GM23338 (cell line): ENCODE results near the gene NPAS3. TPM values are rescaled to one million over a fixed set of nuclear protein-coding genes. Genes with fewer than 3 reads are reported as not detected.

ENCODE experiments used
- ATAC-seq: fragments of 200-7000 bp; cut with Tn5 transposase; 3 replicates; pipeline ENCODE4 v1.9.1; 2020
- DNase-seq: peaks from one replicate; pipeline ENCODE4 v3.0.0-alpha.2; 2015; ENCODE audit warnings: low spot score
- H2AFZ ChIP-seq: fragments of 200-600 bp; sonication (generic); 2 replicates; pipeline ENCODE4 v1.8.0; 2016; ENCODE audit warnings: antibody characterized with exemption, mild to moderate bottlenecking, moderate library complexity
- H3F3A ChIP-seq: fragments of 200-600 bp; sonication (generic); replicated peaks from 2 replicates; pipeline ENCODE4 v1.8.0; 2017; ENCODE audit warnings: antibody characterized with exemption, mixed run types, low read depth
- H3K27ac ChIP-seq: fragments of 200-600 bp; sonication (generic); 2 replicates; pipeline ENCODE4 v1.6.1; 2016; ENCODE audit warnings: low read depth
- H3K27me3 ChIP-seq: fragments of 200-600 bp; sonication (generic); 2 replicates; pipeline ENCODE4 v1.8.0; 2016; ENCODE audit warnings: mild to moderate bottlenecking, mixed run types, moderate library complexity; ENCODE audit not compliant: insufficient read depth
- H3K36me3 ChIP-seq: fragments of 200-600 bp; sonication (generic); 2 replicates; pipeline ENCODE4 v1.8.0; 2016; ENCODE audit warnings: mild to moderate bottlenecking; ENCODE audit not compliant: insufficient read depth
- H3K4me1 ChIP-seq: fragments of 200-600 bp; sonication (generic); 2 replicates; pipeline ENCODE4 v1.8.0; 2016; ENCODE audit warnings: mild to moderate bottlenecking, moderate library complexity; ENCODE audit not compliant: insufficient read depth
- H3K4me2 ChIP-seq: fragments of 200-600 bp; sonication (generic); 2 replicates; pipeline ENCODE4 v1.7.1; 2017; ENCODE audit warnings: mixed run types
- H3K4me3 ChIP-seq: fragments of 200-600 bp; sonication (generic); 2 replicates; pipeline ENCODE4 v1.6.1; 2016; ENCODE audit warnings: mixed run types
- H3K79me2 ChIP-seq: fragments of 200-600 bp; sonication (generic); replicated peaks from 2 replicates; pipeline ENCODE4 v1.8.0; 2017; ENCODE audit warnings: mild to moderate bottlenecking; ENCODE audit not compliant: insufficient read depth
- H3K9me2 ChIP-seq: fragments of 200-600 bp; sonication (generic); 2 replicates; pipeline ENCODE4 v1.8.0; 2017; ENCODE audit not compliant: insufficient read depth
- H4K20me1 ChIP-seq: fragments of 200-600 bp; sonication (generic); replicated peaks from 2 replicates; pipeline ENCODE4 v1.8.0; 2017; ENCODE audit warnings: mild to moderate bottlenecking; ENCODE audit not compliant: insufficient read depth
- H3K27ac Mint-ChIP-seq: 2 replicates; pipeline ENCODE4 v1.8.0; 2020; ENCODE audit warnings: inconsistent platforms, mild to moderate bottlenecking, moderate library complexity, mixed read lengths
- H3K27me3 Mint-ChIP-seq: 3 replicates; pipeline ENCODE4 v1.8.0; 2022; ENCODE audit warnings: low read depth, mild to moderate bottlenecking, moderate library complexity, mixed read lengths, inconsistent platforms; ENCODE audit not compliant: insufficient read depth, poor library complexity
- H3K36me3 Mint-ChIP-seq: 3 replicates; pipeline ENCODE4 v1.8.0; 2021; ENCODE audit warnings: low read depth, mild to moderate bottlenecking, inconsistent platforms, moderate library complexity, mixed read lengths
- H3K4me1 Mint-ChIP-seq: 3 replicates; pipeline ENCODE4 v1.8.0; 2020; ENCODE audit warnings: mild to moderate bottlenecking, inconsistent platforms, mixed read lengths
- H3K4me3 Mint-ChIP-seq: 3 replicates; pipeline ENCODE4 v1.8.0; 2021; ENCODE audit warnings: moderate library complexity, mild to moderate bottlenecking, inconsistent platforms, mixed read lengths
- H3K9me3 Mint-ChIP-seq: 3 replicates; pipeline ENCODE4 v1.8.0; 2020; ENCODE audit warnings: moderate library complexity, mild to moderate bottlenecking, inconsistent platforms, mixed read lengths
- CREB1 ChIP-seq: fragments of 250-450 bp; sonication (Bioruptor Pico); IDR thresholded peaks from 2 replicates; pipeline ENCODE4 v1.5.0; 2020; ENCODE audit warnings: low read depth, mild to moderate bottlenecking, moderate library complexity
- EZH2 ChIP-seq: fragments of 200-600 bp; sonication (generic); IDR thresholded peaks from one replicate; pipeline ENCODE4 v1.8.0; 2017; ENCODE audit warnings: antibody characterized with exemption, mild to moderate bottlenecking, low read depth; ENCODE audit not compliant: unreplicated experiment
- EZH2phosphoT487 ChIP-seq: fragments of 200-600 bp; sonication (generic); IDR thresholded peaks from one replicate; pipeline ENCODE4 v1.8.1; 2018; ENCODE audit warnings: antibody characterized with exemption; ENCODE audit not compliant: unreplicated experiment
- JUNB ChIP-seq: IDR thresholded peaks from one replicate; pipeline ENCODE4 v1.6.1; 2016; ENCODE audit warnings: antibody characterized with exemption; ENCODE audit not compliant: unreplicated experiment
- NANOG ChIP-seq: IDR thresholded peaks from 2 replicates; pipeline ENCODE4 v1.6.1; 2016; ENCODE audit warnings: antibody characterized with exemption, borderline replicate concordance
- POLR2AphosphoS5 ChIP-seq: IDR thresholded peaks from 2 replicates; pipeline ENCODE4 v1.6.1; 2016; ENCODE audit warnings: antibody characterized with exemption, low read depth
- STAT1 ChIP-seq: IDR thresholded peaks from one replicate; pipeline ENCODE4 v1.6.1; 2016; ENCODE audit warnings: antibody characterized with exemption; ENCODE audit not compliant: unreplicated experiment
- ZNF114 ChIP-seq: fragments of 250-450 bp; sonication (Bioruptor Pico); IDR thresholded peaks from 2 replicates; pipeline ENCODE4 v1.5.0; 2020; ENCODE audit warnings: mild to moderate bottlenecking, moderate library complexity
- ZNF331 ChIP-seq: fragments of 250-450 bp; sonication (Bioruptor Pico); IDR thresholded peaks from 2 replicates; pipeline ENCODE4 v1.5.0; 2020; ENCODE audit warnings: low read depth, mild to moderate bottlenecking, moderate library complexity
- ZNF462 ChIP-seq: fragments of 250-450 bp; sonication (Bioruptor Pico); IDR thresholded peaks from 2 replicates; pipeline ENCODE4 v1.5.0; 2020; ENCODE audit warnings: mild to moderate bottlenecking, moderate library complexity
- polyA plus RNA-seq: library from polyadenylated mRNA; unstranded; fragments of >200 nt; fragmentation: Nextera tagmentation; extraction: Ambion mirVana; gene quantifications from 2 replicates; pipeline ENCODE4 v1.2.1, GENCODE V29; 2016
- total RNA-seq: library from RNA; depleted of rRNA; stranded (reverse); fragments of >200 nt; shearing (Covaris generic); gene quantifications from 2 replicates; pipeline ENCODE4 v1.2.3, GENCODE V29; 2014
- TF ChIP-seq, protein P1 (sequence below): IDR thresholded peaks from one replicate; pipeline ENCODE4 v1.6.1; 2018; ENCODE audit warnings: antibody characterized with exemption; ENCODE audit not compliant: unreplicated experiment
- TF ChIP-seq, protein P2 (sequence below): IDR thresholded peaks from 2 replicates; pipeline ENCODE4 v1.6.1; 2016; ENCODE audit warnings: antibody characterized with exemption

The NPAS3 gene
- total and polyA plus RNA-seq, 2 experiments from 2014 or later = 0.17 to 0.19 TPM

DNA sequence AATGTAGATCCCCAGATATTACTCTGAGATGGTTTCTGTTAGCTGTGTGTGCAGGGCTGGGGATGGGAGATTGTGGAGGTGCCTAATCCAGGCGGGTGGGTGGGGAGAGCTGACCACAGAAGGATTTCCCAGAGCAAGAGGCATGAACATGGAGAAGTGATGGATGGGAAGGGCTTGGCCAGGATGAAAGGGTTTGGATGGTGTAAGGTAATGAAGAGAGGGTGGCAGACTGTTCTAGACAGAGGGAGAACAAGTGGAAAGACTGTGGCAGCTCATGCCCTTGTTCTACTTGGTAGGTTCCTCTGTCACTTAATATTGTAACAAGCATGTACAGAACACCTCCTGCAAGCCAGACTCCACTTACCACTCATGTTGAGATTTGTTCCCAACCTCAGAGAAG, 187.8 kb downstream of the NPAS3 start:
- Histone ChIP-seq H3K27me3 (no peaks in the 10 kb centered on the region), H3K27ac (no peak overlapping the region), H3K4me2 (no peak overlapping the region), H3K9me2 (no peaks in the 10 kb centered on the region), H3F3A (no peaks in the 10 kb centered on the region), H4K20me1 (no peaks in the 10 kb centered on the region), H3K4me3 (no peak overlapping the region), H3K36me3 (no peaks in the 10 kb centered on the region), H2AFZ (0 out of 2 replicates have a peak overlapping the region, but pooled peaks have one; percentile 5), H3K79me2 (no peaks in the 10 kb centered on the region), H3K4me1 (no peaks in the 10 kb centered on the region)
- Mint-ChIP-seq H3K36me3 (no peaks in the 10 kb centered on the region), H3K27me3 (peaks cover 3% of the 10 kb centered on the region), H3K4me3 (no peak overlapping the region), H3K27ac (no peak overlapping the region), H3K9me3 (no peaks in the 10 kb centered on the region), H3K4me1 (no peaks in the 10 kb centered on the region)
- ATAC-seq = no peak
- no peak for DNase-seq
- no peak for TF ChIP-seq NANOG

GRCh38 chr14:33127531-33127930, 188.9 kb downstream of the NPAS3 start:
- Histone ChIP-seq H3K9me2 (no peaks in the 10 kb centered on the region), H4K20me1 (no peaks in the 10 kb centered on the region), H3F3A (no peaks in the 10 kb centered on the region), H3K27me3 (peaks cover 8% of the 10 kb centered on the region; the same call in 1 of the 2 replicates), H3K36me3 (no peaks in the 10 kb centered on the region), H3K4me1 (no peaks in the 10 kb centered on the region), H3K27ac (no peak overlapping the region), H3K4me3 (no peak overlapping the region), H3K79me2 (no peaks in the 10 kb centered on the region), H2AFZ (no peak overlapping the region), H3K4me2 (no peak overlapping the region)
- Mint-ChIP-seq H3K4me1 (no peaks in the 10 kb centered on the region), H3K36me3 (no peaks in the 10 kb centered on the region), H3K27me3 (peaks cover 5% of the 10 kb centered on the region), H3K4me3 (no peak overlapping the region), H3K27ac (no peak overlapping the region), H3K9me3 (no peaks in the 10 kb centered on the region)
- DNase-seq (no peak), ATAC-seq (no peak)
- no peak for TF ChIP-seq ZNF462 (CRISPR knock-in tag)
- TF ChIP-seq STAT1 = no peak
- no peak for TF ChIP-seq NANOG
- TF ChIP-seq, protein P1, sequence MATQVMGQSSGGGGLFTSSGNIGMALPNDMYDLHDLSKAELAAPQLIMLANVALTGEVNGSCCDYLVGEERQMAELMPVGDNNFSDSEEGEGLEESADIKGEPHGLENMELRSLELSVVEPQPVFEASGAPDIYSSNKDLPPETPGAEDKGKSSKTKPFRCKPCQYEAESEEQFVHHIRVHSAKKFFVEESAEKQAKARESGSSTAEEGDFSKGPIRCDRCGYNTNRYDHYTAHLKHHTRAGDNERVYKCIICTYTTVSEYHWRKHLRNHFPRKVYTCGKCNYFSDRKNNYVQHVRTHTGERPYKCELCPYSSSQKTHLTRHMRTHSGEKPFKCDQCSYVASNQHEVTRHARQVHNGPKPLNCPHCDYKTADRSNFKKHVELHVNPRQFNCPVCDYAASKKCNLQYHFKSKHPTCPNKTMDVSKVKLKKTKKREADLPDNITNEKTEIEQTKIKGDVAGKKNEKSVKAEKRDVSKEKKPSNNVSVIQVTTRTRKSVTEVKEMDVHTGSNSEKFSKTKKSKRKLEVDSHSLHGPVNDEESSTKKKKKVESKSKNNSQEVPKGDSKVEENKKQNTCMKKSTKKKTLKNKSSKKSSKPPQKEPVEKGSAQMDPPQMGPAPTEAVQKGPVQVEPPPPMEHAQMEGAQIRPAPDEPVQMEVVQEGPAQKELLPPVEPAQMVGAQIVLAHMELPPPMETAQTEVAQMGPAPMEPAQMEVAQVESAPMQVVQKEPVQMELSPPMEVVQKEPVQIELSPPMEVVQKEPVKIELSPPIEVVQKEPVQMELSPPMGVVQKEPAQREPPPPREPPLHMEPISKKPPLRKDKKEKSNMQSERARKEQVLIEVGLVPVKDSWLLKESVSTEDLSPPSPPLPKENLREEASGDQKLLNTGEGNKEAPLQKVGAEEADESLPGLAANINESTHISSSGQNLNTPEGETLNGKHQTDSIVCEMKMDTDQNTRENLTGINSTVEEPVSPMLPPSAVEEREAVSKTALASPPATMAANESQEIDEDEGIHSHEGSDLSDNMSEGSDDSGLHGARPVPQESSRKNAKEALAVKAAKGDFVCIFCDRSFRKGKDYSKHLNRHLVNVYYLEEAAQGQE = no peak
- TF ChIP-seq CREB1 = no peak
- no peak for TF ChIP-seq EZH2
- no peak for TF ChIP-seq ZNF114 (CRISPR knock-in tag)
- TF ChIP-seq JUNB = no peak
- TF ChIP-seq POLR2AphosphoS5 = no peak
- TF ChIP-seq, protein P2, sequence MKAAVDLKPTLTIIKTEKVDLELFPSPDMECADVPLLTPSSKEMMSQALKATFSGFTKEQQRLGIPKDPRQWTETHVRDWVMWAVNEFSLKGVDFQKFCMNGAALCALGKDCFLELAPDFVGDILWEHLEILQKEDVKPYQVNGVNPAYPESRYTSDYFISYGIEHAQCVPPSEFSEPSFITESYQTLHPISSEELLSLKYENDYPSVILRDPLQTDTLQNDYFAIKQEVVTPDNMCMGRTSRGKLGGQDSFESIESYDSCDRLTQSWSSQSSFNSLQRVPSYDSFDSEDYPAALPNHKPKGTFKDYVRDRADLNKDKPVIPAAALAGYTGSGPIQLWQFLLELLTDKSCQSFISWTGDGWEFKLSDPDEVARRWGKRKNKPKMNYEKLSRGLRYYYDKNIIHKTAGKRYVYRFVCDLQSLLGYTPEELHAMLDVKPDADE = no peak
- no peak for TF ChIP-seq ZNF331
- TF ChIP-seq EZH2phosphoT487 = no peak
